Femur (tissue), 1 donor: ENCODE data around the gene SLC19A1.
A peak's percentile ranks its signal among the peaks of the same experiment; 100 is the strongest.
"Not testable (repeated sequence)": the region's sequence is repeated elsewhere in the genome, so short reads cannot be mapped to it uniquely, and the experiment has no call there.

ENCODE experiments used
- DNase-seq: peaks from one replicate; pipeline ENCODE4 v3.0.0-alpha.2; 2017

Gene SLC19A1

DNA sequence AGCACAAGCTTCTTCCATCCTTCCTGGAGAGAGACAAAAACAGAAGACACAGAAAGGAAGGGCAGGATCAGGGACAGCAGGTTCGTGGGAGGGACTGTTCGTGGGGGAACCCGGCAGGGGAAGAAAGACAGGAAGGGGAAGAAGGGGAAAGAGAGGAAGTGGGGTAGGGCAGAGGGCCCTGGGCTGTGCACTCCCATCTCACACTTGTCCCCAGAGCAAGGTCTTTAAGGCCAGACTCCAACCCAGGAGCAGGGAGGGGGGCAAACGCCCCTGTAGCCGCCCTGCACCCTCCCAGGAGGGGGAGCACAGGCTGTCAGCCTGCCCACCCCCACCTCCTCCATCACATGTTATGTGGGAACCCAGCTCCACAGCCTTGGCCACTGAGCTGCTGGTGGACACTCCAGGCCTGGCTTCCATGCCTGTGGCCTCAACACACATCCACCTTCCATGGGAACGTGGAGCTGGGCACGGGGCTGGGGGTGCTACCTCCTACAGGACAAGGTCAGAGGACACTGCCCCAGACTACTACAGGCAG lies 9.3 kb downstream of the SLC19A1 start:
- DNase-seq, result peak; percentile 21

DNA sequence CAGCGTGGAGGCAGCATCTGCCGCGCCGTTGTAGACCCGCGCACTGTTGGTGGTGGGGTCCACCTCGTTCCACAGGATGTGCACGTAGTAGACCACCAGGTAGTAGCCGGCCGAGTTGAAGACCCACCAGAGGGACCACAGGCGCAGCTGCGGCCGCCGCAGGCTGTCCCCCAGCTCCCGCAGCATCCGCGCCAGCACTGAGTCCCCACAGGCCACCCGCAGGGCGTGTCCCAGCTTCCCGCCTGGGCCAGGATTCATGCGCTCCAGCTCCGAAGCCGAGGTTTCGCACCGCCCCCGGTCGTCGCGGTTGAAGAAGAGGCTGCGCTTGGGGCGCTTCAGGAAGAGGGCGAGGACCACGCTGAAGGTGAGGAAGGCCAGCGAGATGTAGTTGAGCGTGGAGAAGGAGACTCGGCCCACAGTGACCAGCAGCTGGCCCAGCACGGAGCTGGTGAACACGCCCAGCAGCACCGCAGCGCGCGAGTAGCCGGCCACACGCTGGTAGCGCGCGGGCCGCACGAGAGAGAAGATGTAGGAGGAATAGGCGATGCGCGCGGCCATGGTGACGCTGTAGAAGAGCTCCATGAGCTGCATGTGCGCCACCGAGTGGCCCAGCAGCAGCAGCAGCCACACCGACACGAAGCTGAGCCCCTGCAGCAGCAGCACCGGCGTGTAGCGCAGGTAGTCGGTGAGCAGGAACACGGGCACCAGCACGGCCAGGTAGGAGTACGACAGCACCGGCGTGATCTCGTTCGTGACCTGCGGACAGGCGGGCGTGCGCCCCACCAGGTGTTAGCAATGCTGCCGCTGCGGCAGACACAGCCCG lies 10.6 kb downstream of the SLC19A1 start:
- DNase-seq, result peak; percentile 14

DNA sequence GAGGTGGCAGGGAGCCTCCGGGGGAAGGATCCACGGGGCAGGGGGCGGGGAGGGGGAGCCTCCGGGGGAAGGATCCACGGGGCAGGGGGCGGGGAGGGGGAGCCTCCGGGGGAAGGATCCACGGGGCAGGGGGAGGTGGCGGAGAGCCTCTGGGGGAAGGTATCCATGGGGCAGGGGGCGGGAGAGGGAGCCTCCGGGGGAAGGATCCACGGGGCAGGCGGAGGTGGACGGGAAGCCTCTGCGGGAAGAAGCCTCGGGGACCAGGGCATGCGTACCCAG lies 11.2 kb downstream of the SLC19A1 start:
- DNase-seq, result peak; percentile 12

DNA sequence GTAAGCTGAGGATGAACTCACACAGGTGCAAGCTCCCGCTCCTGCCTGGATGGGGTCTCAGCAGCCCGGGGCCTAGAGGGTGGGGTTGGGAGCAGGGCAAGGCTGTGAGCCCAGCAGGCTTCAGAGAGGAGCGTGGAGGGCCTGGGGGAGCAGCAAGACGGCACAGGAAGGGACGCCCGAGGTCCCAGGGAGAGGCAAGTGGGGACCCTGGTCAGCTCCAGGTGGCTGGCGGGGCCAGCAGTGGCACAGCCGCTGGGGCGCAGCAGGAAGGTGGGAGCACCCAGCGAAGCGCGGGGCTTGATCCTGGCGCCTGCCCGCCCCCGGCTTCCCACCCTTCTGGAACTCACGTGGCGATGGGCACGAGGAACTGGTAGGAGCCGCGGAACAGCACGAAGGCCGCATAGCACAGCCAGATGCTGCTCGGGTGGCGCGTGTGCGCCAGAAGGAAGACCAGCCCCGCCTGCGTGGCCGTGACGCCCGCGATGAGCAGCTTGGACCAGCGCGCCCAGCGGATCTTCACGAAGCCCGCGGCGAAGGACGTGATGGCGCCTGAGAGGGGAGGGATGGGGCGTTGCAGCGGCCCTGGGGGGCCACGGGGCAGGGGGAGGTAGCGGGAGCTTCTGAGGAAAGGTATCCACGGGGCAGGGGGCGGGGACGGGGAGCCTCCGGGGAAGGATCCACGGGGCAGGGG lies 11.7 kb downstream of the SLC19A1 start:
- DNase-seq, result no peak

DNA sequence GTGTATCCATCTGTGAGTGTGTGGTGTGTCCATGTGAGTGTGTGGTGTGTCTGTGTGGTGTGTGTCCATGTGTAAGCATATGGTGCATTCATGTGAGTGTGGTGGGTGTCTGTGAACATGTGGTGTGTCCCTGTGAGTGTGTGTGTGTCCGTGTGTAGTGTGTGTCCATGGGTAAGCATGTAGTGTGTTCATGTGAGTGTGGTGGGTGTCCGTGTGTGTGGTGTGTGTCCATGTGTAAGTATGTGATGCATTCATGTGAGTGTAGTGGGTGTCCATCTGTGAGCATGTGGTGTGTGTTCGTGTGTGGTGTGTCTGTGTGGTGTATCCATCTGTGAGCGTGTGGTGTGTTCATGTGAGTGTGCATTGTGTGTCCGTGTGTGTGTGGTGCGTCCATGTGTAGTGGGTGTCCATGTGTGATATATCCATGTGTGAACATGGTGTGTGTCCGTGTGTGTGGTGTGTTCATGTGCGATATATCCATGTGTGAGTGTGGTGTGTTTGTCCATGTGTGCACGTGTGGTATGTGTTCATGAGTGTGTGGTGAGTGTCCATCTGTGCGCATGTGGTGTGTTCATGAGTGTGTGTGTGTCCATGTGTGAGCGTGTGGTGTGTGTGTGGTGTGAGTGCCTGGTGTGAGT lies 12.3 kb downstream of the SLC19A1 start:
- DNase-seq, result no peak

DNA sequence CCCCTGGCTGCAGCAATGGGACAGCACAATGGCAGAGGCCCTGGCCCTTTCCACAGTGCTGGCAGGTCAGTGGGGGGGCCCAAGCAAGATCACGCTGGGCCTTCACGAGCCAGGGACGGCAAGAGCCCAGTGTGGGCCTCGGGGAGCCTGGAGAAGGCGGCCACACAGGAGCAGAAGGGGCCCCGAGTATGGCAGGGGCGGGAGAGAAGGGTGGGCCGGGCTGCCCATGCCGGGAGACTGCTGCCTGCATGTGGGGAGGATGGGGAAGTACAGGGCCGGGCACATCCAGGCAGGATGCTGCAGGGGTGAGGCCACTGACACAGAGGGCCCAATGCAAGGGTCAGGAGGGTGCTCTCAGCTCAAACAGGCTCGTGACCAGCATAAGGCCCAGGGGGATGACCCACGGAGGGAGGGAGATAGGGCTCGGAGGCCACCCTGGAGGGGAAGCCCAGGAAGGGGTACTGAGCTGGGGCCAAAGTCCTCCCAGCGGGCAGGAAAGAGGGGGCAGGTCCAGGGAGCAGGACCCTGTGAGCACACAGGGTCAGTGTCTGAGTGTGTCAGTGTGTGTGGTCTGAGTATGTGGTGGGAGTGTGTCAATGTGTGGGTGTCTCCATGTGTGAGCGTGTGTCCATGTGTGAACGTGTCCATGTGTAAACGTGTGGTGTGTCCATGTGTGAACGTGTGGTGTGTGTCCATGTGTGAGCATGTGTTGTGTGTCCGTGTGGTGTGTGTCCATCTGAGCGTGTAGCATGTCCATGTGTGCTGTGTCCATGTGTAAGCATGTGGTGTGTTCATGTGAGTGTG lies 13.1 kb downstream of the SLC19A1 start:
- DNase-seq, result no peak

DNA sequence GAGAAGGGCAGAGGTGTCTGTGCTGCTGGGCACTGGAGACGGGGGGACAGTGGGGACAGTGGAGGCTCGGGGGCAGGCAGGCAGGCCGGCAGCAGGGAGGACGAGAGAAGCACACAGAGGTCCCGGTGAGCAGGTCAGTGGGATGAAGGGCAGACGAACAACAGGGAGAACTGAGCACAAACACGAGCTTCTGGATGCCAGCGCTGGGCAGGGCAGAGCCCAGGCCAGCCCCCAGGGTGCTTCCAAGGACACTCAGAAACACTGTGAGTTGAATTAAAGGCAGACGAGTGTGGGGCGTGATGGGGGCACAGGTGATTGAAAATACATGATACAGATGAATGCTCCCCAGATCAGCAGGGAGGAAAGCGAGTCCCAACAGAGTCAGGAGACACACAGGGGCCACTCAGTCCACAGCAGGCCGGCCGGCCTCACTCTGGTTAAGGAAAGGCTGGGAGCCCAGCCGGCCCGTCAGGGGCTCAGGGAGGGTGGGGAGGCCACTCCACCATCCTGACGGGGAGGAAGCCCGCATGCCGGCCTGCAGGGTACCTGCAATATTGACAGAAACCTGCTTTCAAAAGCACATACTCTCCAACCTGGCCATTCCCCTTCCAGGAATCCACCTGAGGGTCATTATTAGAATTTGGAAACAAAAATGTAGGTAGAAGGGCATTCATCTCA lies 14.1 kb downstream of the SLC19A1 start:
- no peak for DNase-seq

DNA sequence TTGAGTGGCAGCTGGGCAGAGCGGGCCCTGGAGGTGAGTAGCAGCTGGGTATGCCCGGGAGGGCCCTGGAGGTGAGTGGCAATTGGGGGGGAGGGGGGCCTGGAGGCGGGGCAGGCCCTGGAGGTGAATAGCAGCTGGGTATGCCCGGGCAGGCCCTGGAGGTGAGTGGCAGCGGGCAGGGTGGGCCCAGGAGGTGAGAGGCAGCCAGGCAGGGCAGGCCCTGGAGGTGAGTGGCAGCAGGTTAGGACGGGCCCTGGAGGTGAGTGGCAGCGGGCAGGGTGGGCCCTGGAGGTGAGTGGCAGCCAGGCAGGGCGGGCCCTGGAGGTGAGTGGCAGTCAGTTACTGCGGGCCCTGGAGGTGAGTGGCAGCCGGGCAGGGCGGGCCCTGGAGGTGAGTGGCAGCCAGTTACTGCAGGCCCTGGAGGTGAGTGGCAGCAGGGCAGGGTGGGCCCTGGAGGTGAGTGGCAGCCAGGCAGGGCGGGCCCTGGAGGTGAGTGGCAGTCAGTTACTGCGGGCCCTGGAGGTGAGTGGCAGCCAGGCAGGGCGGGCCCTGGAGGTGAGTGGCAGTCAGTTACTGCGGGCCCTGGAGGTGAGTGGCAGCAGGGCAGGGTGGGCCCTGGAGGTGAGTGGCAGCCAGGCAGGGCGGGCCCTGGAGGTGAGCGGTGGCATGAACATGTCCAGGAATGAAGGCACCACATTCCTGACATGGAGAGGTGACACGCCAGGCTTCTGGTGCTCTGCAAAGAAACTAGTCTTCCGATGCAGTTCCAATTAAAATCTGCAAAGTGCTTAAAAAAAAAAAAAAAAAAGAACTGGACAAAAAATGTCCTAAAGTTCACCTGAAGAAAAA lies 14.9 kb downstream of the SLC19A1 start:
- DNase-seq, result not testable (repeated sequence)

DNA sequence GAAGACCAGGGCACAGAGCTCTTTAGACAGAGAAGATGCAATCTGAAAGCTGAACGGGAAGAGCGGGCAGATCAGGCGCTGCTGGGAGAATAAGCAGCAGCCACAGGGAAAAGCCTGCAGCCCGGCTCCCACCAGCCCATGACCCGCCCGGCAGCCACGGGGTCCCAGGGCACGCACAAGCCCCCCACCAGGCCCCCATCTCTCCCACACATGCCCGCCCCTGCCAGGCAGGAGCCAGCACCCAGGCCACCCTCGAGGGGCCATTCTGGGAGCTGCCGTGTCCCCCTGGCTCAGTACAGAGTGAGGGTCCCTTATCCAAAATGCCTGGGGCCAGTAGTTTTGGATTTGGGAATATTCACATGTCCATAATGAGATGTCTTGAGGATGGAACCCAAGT lies 16.3 kb downstream of the SLC19A1 start:
- DNase-seq, result peak; percentile 11

DNA sequence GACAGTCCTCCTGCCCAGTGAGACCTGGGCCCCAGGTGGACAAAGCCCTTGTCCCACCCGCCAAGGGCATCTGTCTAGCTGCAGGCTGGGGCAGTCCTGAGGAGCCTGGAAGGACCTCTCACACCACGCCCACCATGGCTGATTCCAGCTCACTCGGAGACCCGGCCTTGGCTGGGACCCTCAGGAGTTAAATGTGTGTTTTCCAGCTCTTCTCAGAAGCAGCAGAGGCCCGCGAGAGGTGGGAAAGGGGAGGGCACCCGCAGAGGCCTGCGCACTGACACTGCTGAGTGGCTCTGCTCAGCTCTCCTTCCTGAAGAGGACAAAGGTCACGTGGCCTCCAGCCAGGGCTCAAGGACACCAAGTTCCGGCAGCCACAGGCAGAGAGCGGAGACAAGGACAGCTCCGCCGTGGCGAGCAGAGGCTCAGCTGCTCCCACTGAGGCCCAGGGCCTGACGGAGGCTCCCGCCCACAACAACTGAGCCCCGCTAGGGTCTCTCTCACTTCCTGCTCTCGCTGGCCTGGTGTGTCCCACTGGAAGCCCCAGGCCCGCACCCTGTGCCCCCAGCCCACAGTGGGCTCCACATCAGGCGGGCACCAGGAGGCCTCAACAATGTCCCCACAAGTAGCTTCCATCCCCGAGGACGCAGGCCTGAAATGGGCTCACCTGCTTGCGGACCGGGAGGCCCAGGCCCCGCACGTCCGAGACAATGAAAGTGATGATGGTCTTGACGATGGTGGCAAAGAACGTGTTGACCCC lies 16.9 kb downstream of the SLC19A1 start:
- peak; percentile 52 for DNase-seq

DNA sequence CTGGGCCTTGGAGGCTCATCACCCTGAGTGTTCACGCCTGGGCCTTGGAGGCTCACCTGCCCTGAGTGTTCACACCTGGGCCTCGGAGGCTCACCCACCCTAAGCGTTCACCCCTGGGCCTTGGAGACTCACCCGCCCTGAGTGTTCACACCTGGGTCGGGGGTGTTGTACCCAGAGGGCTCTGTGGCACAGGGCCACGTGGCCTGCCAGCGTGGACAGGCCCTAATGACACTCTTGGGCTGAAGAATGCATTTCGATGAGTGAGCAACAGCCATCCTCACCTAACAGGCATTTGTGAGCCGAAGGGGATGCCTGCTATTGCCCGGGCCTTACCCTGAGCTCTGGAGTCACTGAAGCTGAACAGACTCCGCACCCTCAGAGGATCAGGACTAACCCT lies 17.5 kb downstream of the SLC19A1 start:
- peak; percentile 11 for DNase-seq

DNA sequence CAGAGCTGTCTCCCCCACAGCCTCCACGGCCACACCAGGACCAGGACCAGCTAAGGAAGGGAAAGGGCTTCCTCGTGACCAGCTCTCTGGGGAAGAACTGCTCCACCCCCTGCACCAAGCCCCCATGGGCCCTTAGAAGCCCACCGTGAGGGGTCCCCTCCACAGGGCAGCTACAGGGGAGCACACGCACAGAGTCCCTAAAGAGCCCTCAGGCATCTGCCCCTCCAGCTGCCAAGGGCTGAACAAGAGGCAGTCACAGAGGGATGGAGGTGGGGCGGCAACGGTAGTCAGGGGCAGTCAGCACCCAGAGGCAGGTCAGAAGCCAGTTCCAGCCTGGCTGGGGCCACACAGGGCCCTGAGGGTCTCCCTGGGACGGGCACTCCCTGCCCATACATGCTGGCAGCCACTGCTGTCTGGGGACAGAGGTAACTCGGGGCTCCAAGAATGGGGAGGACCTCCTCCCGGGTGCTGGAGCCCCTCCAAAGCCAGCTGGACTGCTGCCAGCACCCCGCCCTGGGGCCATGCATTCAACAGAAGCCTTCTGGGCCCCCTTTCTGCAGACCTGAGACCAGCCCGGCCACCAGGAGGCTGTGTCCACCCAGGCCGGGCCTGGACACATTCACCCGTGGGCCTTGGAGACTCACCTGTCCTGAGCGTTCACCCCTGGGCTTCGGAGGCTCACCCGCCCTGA lies 18.7 kb downstream of the SLC19A1 start:
- DNase-seq, result no peak

DNA sequence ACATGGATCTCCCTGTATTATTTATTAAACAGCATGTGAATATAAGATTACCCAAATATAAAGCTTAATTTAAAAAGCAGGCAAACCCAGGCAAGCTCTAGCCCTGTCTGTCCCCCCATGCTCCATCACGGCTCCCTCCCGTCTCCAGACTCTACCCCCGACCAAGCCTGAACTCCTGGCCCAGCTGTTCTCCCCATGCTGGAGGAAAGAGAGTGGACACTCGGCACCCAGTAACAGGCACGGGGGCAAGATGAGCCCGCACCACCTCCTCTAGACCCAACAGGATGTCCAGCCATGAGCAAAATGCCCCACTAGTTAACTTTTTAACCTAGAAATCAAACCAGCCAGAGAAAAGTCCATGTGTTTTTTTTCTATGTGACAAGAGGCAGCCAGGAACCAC lies 19.3 kb downstream of the SLC19A1 start:
- DNase-seq, result no peak

DNA sequence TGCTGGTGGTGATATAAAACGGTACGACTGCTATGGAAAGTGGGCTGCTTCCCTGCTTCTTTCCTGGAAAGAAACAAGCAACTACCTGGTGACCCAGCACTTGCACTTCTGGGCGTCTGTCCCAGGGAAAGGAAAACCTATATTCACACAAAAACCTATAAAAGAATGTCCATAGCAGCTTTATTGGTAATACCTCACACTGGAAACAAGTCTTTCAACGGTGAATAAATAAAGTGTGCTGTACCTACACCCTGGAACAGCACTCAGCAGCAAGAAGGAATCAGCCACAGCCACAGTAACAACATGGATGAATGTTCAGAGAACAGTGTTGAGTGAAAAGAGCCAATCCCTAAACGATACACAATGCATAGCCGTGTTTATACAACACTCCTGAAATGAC lies 19.9 kb downstream of the SLC19A1 start:
- no peak for DNase-seq

DNA sequence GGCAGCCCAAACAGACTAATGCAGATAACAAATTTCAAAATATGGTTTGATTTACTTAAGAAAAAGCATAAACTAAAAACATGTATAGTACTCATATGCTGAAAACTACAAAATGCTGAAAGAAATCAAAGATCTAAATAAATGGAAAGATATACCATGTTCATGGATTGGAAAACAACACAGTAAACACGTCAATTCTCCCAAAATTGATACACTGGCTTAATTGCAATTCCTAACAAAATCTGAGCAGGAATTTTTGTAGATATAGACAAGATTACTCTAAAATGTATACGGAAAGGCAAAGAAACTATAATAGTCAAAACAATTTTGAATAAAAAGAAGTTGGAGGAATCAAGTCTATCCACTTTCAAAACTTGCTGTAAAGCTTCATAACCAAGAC lies 21.0 kb downstream of the SLC19A1 start:
- DNase-seq, result no peak

DNA sequence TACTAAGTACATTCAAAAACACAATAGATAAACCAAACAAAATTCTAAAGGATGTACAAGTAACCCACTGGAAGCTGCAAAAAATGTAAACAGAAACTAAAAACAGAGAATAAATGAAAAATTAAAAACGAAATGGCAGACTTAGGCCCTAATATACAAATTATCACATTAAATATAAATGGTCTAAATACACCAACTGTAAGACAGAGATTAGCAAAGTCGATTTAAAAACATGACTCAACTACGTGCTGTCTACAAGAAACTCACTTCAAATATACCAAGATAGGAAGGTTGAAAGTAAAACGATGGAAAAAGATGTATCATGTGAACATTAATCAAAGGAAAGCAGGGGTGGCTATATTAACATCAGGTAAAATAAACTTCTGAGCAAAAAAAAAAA lies 23.1 kb downstream of the SLC19A1 start:
- DNase-seq, result no peak

DNA sequence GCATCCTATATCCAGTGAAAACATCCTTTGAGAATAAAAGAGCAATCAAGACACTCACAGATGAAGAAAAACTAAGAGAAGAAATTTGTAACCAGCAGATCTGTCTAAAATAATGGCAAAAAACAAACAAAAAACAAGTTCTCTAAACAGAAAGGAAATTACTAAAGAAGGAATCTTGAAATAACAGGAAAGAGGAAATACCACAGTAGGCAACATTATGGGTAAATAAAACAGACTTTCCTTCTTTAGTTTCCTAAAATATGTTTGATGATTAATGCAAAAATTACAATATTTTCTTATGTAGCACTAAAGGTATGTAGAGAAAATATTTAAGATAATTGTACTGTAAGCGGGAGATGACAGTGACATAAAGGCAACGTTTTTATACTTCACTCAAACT lies 23.5 kb downstream of the SLC19A1 start:
- DNase-seq, result no peak

DNA sequence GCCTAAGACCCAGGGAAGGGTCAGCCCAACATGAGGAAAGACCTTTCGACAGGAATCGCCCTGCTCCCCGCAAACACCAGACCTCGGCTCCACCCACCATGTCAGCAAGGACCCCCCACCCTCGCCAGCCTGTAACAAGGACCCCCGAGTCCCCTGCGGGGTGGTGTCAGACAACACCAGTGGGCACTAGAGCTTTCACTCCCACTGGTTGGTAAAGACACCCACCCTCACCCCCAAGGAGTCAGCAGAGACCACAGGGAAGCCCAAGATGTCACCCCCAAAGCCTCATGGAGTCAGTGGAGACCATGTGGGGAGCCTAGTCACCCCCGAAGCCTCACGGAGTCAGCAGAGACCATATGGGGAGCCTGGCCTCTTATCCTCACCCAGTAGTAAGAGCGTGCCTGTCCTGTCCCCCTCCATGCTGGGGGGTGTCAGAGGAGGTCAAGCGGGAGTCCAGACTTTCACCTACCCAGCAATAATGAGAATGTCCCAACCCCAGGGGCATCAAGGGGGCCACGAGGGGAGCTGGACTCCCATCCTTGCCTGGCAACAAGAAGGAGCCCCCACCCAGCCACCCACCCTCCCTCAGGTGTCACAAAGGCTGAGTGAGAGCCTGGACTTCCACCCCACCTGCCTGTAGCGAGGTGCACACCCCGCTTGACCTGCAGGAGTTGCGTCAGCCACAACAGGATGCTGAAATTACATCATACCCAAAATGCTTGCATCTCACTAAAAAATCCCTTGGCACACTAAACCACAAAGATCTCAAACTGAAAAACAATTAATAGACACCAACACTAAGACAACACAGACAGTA lies 24.8 kb downstream of the SLC19A1 start:
- no peak for DNase-seq

DNA sequence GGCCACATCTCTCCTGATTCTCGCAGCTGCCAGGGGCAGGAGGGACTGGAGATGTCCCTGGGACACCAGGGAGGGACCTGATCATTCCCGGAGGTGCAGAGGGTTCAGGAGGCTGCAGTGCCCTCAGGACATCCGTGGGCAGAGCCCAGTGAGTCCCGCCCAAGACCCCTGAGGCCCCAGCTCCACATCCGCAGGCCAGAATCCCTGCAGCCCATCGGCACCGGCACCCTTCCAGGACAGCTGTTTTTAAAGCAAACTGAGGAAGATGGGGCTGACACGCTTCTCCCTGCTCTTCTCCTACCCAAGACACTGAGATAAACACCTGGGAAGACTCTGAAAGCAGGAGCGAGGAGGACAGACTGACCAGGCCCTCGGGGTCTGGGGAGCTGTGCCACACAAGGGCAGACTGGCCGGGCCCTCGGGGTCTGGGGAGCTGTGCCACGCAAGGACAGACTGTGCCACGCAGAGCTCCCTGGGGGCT lies 25.5 kb downstream of the SLC19A1 start:
- DNase-seq, result no peak
